NCI-H345 (cell line): ENCODE results near the gene GAK.

Experiments
- DNase-seq: peaks from one replicate; lab custom pipeline; 2025; lab: John Stamatoyannopoulos, UW

GAK gene

GRCh38 chr4:889516-889915, 42.6 kb downstream of the GAK start:
- no peak for DNase-seq

GRCh38 chr4:888029-888428, 44.1 kb downstream of the GAK start:
- DNase-seq = no peak

GRCh38 chr4:887034-887763, 44.9 kb downstream of the GAK start:
- no peak for DNase-seq

GRCh38 chr4:886244-886643, 45.9 kb downstream of the GAK start:
- DNase-seq = no peak

GRCh38 chr4:885353-885752, 46.8 kb downstream of the GAK start:
- no peak for DNase-seq

- DNase-seq = no peak
These were observed 47.2 kb downstream of the GAK start for GRCh38 chr4:884896-885295.

- no peak for DNase-seq
These were observed 47.9 kb downstream of the GAK start for GRCh38 chr4:884259-884658.

- no peak for DNase-seq
These were observed 48.6 kb downstream of the GAK start for GRCh38 chr4:883377-884095.

GRCh38 chr4:882646-883045, 49.5 kb downstream of the GAK start:
- DNase-seq = no peak

- DNase-seq = no peak
These were observed 50.4 kb downstream of the GAK start for GRCh38 chr4:881709-882108.

GRCh38 chr4:880684-881405, 51.3 kb downstream of the GAK start:
- no peak for DNase-seq

- no peak for DNase-seq
These were observed 52.4 kb downstream of the GAK start for GRCh38 chr4:879729-880077.

- DNase-seq = no peak
These were observed 53.1 kb downstream of the GAK start for GRCh38 chr4:878796-879728.

- DNase-seq = no peak
These were observed 54.6 kb downstream of the GAK start for GRCh38 chr4:877502-877901.

- DNase-seq = no peak
These were observed 55.3 kb downstream of the GAK start for GRCh38 chr4:876780-877179.

GRCh38 chr4:875818-876423, 56.2 kb downstream of the GAK start:
- DNase-seq = no peak

- DNase-seq = no peak
These were observed 56.9 kb downstream of the GAK start for GRCh38 chr4:874971-875817.

GRCh38 chr4:874056-874455, 58.1 kb downstream of the GAK start:
- DNase-seq = no peak

- DNase-seq = no peak
These were observed 59.7 kb downstream of the GAK start for GRCh38 chr4:872241-872981.

- no peak for DNase-seq
These were observed 60.6 kb downstream of the GAK start for GRCh38 chr4:871484-871883.
